ENCODE results near the gene YPEL1. TPM values are rescaled to one million over a fixed set of nuclear protein-coding genes. Genes with fewer than 3 reads are reported as not detected.

YPEL1 gene
- total RNA-seq, 1 donor: 2.2 TPM

- peak overlapping the region; percentile 91 for H3K4me3 ChIP-seq (ENCODE audit: insufficient read depth, low read length)
- peak overlapping the region; percentile 28 for H3K27ac ChIP-seq (ENCODE audit: low read depth, low read length)
- no peaks in the 10 kb centered on the region for H3K27me3 ChIP-seq (ENCODE audit: insufficient read depth, low read length)
Measured at GRCh38 chr22:21652010-21652546, 83.5 kb downstream of the YPEL1 start.

GRCh38 chr22:21651521-21652009, 84.0 kb downstream of the YPEL1 start:
- no peaks in the 10 kb centered on the region for H4K20me1 ChIP-seq (ENCODE audit: insufficient read depth, low read length)
- H3K27ac ChIP-seq (ENCODE audit: low read depth, low read length): peak overlapping the region; percentile 28
- H3K4me3 ChIP-seq (ENCODE audit: insufficient read depth, low read length): peak overlapping the region; percentile 91
- peak overlapping the region; percentile 93 for H2AFZ ChIP-seq (ENCODE audit: low read length)
- peaks cover 8% of the 10 kb centered on the region for H3K36me3 ChIP-seq (ENCODE audit: insufficient read depth, low read length)
- no peak for TF ChIP-seq CTCF (IDR thresholded peaks at IDR 0.05; ENCODE audit: extremely low read depth, low read depth, low read length)
- H3K4me1 ChIP-seq (ENCODE audit: insufficient read depth, low read length): peaks cover 12% of the 10 kb centered on the region
- peak; percentile 84 for DNase-seq (ENCODE audit: insufficient read length, low spot score, missing footprints)
- H3K79me2 ChIP-seq (ENCODE audit: insufficient read depth, low read length): peaks cover 2% of the 10 kb centered on the region
- H3K4me2 ChIP-seq (ENCODE audit: insufficient read depth, low read length): peak overlapping the region; percentile 97
- no peaks in the 10 kb centered on the region for H3K9me3 ChIP-seq (ENCODE audit: low read depth, low read length)
- H3K27me3 ChIP-seq (ENCODE audit: insufficient read depth, low read length): no peaks in the 10 kb centered on the region

More at GRCh38 chr22:21652010-21652546, 83.5 kb downstream of the YPEL1 start:
- peak overlapping the region; percentile 97 for H3K4me2 ChIP-seq (ENCODE audit: insufficient read depth, low read length)
- no peak for TF ChIP-seq CTCF (IDR thresholded peaks at IDR 0.05; ENCODE audit: extremely low read depth, low read depth, low read length)
- peaks cover 12% of the 10 kb centered on the region for H3K4me1 ChIP-seq (ENCODE audit: insufficient read depth, low read length)
- peak overlapping the region; percentile 93 for H2AFZ ChIP-seq (ENCODE audit: low read length)
- peaks cover 2% of the 10 kb centered on the region for H3K79me2 ChIP-seq (ENCODE audit: insufficient read depth, low read length)
- no peaks in the 10 kb centered on the region for H3K9me3 ChIP-seq (ENCODE audit: low read depth, low read length)
- DNase-seq (ENCODE audit: insufficient read length, low spot score, missing footprints): peak; percentile 99
- peaks cover 8% of the 10 kb centered on the region for H3K36me3 ChIP-seq (ENCODE audit: insufficient read depth, low read length)
- no peaks in the 10 kb centered on the region for H4K20me1 ChIP-seq (ENCODE audit: insufficient read depth, low read length)

- Histone ChIP-seq H2AFZ (ENCODE audit: low read length) (peak overlapping the region; percentile 93), H3K27me3 (ENCODE audit: insufficient read depth, low read length) (no peaks in the 10 kb centered on the region), H3K4me2 (ENCODE audit: insufficient read depth, low read length) (peak overlapping the region; percentile 97), H3K27ac (ENCODE audit: low read depth, low read length) (peak overlapping the region; percentile 28), H3K4me1 (ENCODE audit: insufficient read depth, low read length) (peaks cover 12% of the 10 kb centered on the region), H3K9me3 (ENCODE audit: low read depth, low read length) (no peaks in the 10 kb centered on the region), H3K36me3 (ENCODE audit: insufficient read depth, low read length) (peaks cover 8% of the 10 kb centered on the region), H3K4me3 (ENCODE audit: insufficient read depth, low read length) (peak overlapping the region; percentile 91), H3K79me2 (ENCODE audit: insufficient read depth, low read length) (peaks cover 2% of the 10 kb centered on the region), H4K20me1 (ENCODE audit: insufficient read depth, low read length) (no peaks in the 10 kb centered on the region)
- no peak for TF ChIP-seq CTCF (IDR thresholded peaks at IDR 0.05; ENCODE audit: extremely low read depth, low read depth, low read length)
- DNase-seq (ENCODE audit: insufficient read length, low spot score, missing footprints): no peak
Measured at GRCh38 chr22:21650823-21651520, 84.6 kb downstream of the YPEL1 start.

GRCh38 chr22:21650280-21650679, 85.3 kb downstream of the YPEL1 start:
- H3K9me3 ChIP-seq (ENCODE audit: low read depth, low read length): no peaks in the 10 kb centered on the region
- H4K20me1 ChIP-seq (ENCODE audit: insufficient read depth, low read length): no peaks in the 10 kb centered on the region
- H2AFZ ChIP-seq (ENCODE audit: low read length): no peak overlapping the region
- no peaks in the 10 kb centered on the region for H3K27me3 ChIP-seq (ENCODE audit: insufficient read depth, low read length)
- no peak for DNase-seq (ENCODE audit: insufficient read length, low spot score, missing footprints)
- no peak overlapping the region for H3K4me2 ChIP-seq (ENCODE audit: insufficient read depth, low read length)
- no peak for TF ChIP-seq CTCF (IDR thresholded peaks at IDR 0.05; ENCODE audit: extremely low read depth, low read depth, low read length)
- H3K4me1 ChIP-seq (ENCODE audit: insufficient read depth, low read length): peaks cover 12% of the 10 kb centered on the region
- no peak overlapping the region for H3K27ac ChIP-seq (ENCODE audit: low read depth, low read length)
- peaks cover 2% of the 10 kb centered on the region for H3K79me2 ChIP-seq (ENCODE audit: insufficient read depth, low read length)
- no peak overlapping the region for H3K4me3 ChIP-seq (ENCODE audit: insufficient read depth, low read length)
- peaks cover 8% of the 10 kb centered on the region for H3K36me3 ChIP-seq (ENCODE audit: insufficient read depth, low read length)
